ENCODE data around the gene TARS2.
A peak's percentile ranks its signal among the peaks of the same experiment; 100 is the strongest.

Gene TARS2

GRCh38 chr1:150486966-150487762 lies at the start of gene TARS2:
TSS of gene TARS2 (plus strand) at chr1:150487419. CDS start at chr1:150487451, 32 bp downstream.
- TF ChIP-seq MYC (IDR thresholded peaks at IDR 0.05; ENCODE audit: low read depth, low read length) (peak; percentile 94), CTCF (IDR thresholded peaks at IDR 0.05; ENCODE audit: low read depth, low read length) (no peak), POLR2A (IDR thresholded peaks at IDR 0.05; ENCODE audit: extremely low read depth, insufficient read length) (peak; percentile 91), MAX (IDR thresholded peaks at IDR 0.05; ENCODE audit: low read depth, low read length) (peak; percentile 85)
- peak within 1 kb of the TSS; percentile 99 for H3K4me3 ChIP-seq (ENCODE audit: low read depth, low read length)
- peak; percentile 99 for DNase-seq (ENCODE audit: low read depth)

- no peak for TF ChIP-seq POLR2A (IDR thresholded peaks at IDR 0.05; ENCODE audit: extremely low read depth, insufficient read length)
- no peak for TF ChIP-seq MAX (IDR thresholded peaks at IDR 0.05; ENCODE audit: low read depth, low read length)
- TF ChIP-seq CTCF (IDR thresholded peaks at IDR 0.05; ENCODE audit: low read depth, low read length): no peak
- no peak for TF ChIP-seq MYC (IDR thresholded peaks at IDR 0.05; ENCODE audit: low read depth, low read length)
- DNase-seq (ENCODE audit: low read depth): no peak
- H3K4me3 ChIP-seq (ENCODE audit: low read depth, low read length): no peak overlapping the region
These were observed 46.1 kb upstream of the TARS2 start for GRCh38 chr1:150441121-150441520.

- DNase-seq (ENCODE audit: low read depth): no peak
- H3K4me3 ChIP-seq (ENCODE audit: low read depth, low read length): no peak overlapping the region
- TF ChIP-seq MYC (IDR thresholded peaks at IDR 0.05; ENCODE audit: low read depth, low read length): no peak
- no peak for TF ChIP-seq MAX (IDR thresholded peaks at IDR 0.05; ENCODE audit: low read depth, low read length)
- no peak for TF ChIP-seq POLR2A (IDR thresholded peaks at IDR 0.05; ENCODE audit: extremely low read depth, insufficient read length)
- TF ChIP-seq CTCF (IDR thresholded peaks at IDR 0.05; ENCODE audit: low read depth, low read length): no peak
These were observed 43.0 kb upstream of the TARS2 start for GRCh38 chr1:150444232-150444631.

- no peak for TF ChIP-seq CTCF (IDR thresholded peaks at IDR 0.05; ENCODE audit: low read depth, low read length)
- no peak for TF ChIP-seq POLR2A (IDR thresholded peaks at IDR 0.05; ENCODE audit: extremely low read depth, insufficient read length)
- no peak for TF ChIP-seq MAX (IDR thresholded peaks at IDR 0.05; ENCODE audit: low read depth, low read length)
- no peak for TF ChIP-seq MYC (IDR thresholded peaks at IDR 0.05; ENCODE audit: low read depth, low read length)
- no peak overlapping the region for H3K4me3 ChIP-seq (ENCODE audit: low read depth, low read length)
- no peak for DNase-seq (ENCODE audit: low read depth)
These were observed 31.0 kb upstream of the TARS2 start for GRCh38 chr1:150456146-150456647.

GRCh38 chr1:150464422-150464826 lies 22.8 kb upstream of the TARS2 start:
- H3K4me3 ChIP-seq (ENCODE audit: low read depth, low read length): no peak overlapping the region
- TF ChIP-seq MAX (IDR thresholded peaks at IDR 0.05; ENCODE audit: low read depth, low read length) (no peak), CTCF (IDR thresholded peaks at IDR 0.05; ENCODE audit: low read depth, low read length) (peak; percentile 59)
- peak; percentile 64 for DNase-seq (ENCODE audit: low read depth)

Measured in NB4 (cell line).